CD14-positive monocyte (primary cell): Measurements from ENCODE around the gene IL22. TPM values are rescaled to one million over a fixed set of nuclear protein-coding genes. Genes with fewer than 3 reads are reported as not detected.

Experiments used
- DNase-seq, 3 donors: peaks; one replicate each; pipeline ENCODE4 v3.0.0-alpha.2; 2011 to 2022
- H2AFZ ChIP-seq: 2 replicates; pipeline ENCODE4 v1.6.0; 2012; ENCODE audit warnings: mild to moderate bottlenecking, low read depth, low read length, inconsistent platforms; ENCODE audit not compliant: insufficient read depth, poor library complexity, severe bottlenecking
- H3K27ac ChIP-seq, 2 donors: 1 replicate in 1 of 2; 2 replicates in 1 of 2; pipeline ENCODE4 v1.5.1; 2012 to 2013; ENCODE audit warnings: low read length in 2 of 2, control low read depth in 1 of 2, inconsistent platforms in 1 of 2, low read depth in 1 of 2, mild to moderate bottlenecking in 1 of 2
- H3K27me3 ChIP-seq, 2 donors: one replicate each; pipeline versions ENCODE4 v1.6.0 to v1.6.1; 2011 to 2013; ENCODE audit warnings: low read length in 2 of 2; ENCODE audit not compliant: control insufficient read depth in 2 of 2, insufficient read depth in 2 of 2
- H3K36me3 ChIP-seq, 2 donors: replicated peaks in 1 of 2; 1 replicate in 1 of 2; 2 replicates in 1 of 2; pipeline versions ENCODE4 v1.5.1 to v1.6.1; 2012 to 2013; ENCODE audit warnings: low read length in 2 of 2, control low read depth in 1 of 2, inconsistent platforms in 1 of 2, mild to moderate bottlenecking in 1 of 2; ENCODE audit not compliant: insufficient read depth in 2 of 2, control insufficient read depth in 1 of 2
- H3K4me1 ChIP-seq, 2 donors: 1 replicate in 1 of 2; 2 replicates in 1 of 2; pipeline versions ENCODE4 v1.5.1 to v1.6.1; 2012 to 2013; ENCODE audit warnings: low read length in 2 of 2, control low read depth in 1 of 2, inconsistent platforms in 1 of 2, mild to moderate bottlenecking in 1 of 2, moderate library complexity in 1 of 2; ENCODE audit not compliant: insufficient read depth in 2 of 2, control insufficient read depth in 1 of 2
- H3K4me2 ChIP-seq: replicated peaks from 2 replicates; pipeline ENCODE3; 2012; ENCODE audit warnings: low read length, moderate library complexity, mild to moderate bottlenecking; ENCODE audit not compliant: poor library complexity, severe bottlenecking; ENCODE audit errors: extremely low read depth
- H3K4me3 ChIP-seq, 3 experiments: fragments of 200-600 bp in 1 of 3; sonication (generic) in 1 of 3; replicated peaks in 1 of 3; 1 replicate in 2 of 3; 2 replicates in 1 of 3; pipeline ENCODE4 v1.5.1; 2011 to 2013; ENCODE audit warnings: low read length in 3 of 3, mild to moderate bottlenecking in 3 of 3, control low read depth in 2 of 3, low read depth in 2 of 3, inconsistent platforms in 1 of 3, moderate library complexity in 1 of 3
- H3K79me2 ChIP-seq: 2 replicates; pipeline ENCODE4 v1.6.0; 2012; ENCODE audit warnings: mild to moderate bottlenecking, control low read depth, inconsistent platforms, low read length, moderate library complexity; ENCODE audit not compliant: insufficient read depth
- H3K9ac ChIP-seq: 2 replicates; pipeline ENCODE4 v1.6.0; 2017; ENCODE audit warnings: low read length, mild to moderate bottlenecking; ENCODE audit not compliant: insufficient read depth, poor library complexity, severe bottlenecking
- H3K9me3 ChIP-seq, 2 donors: replicated peaks in 1 of 2; 1 replicate in 1 of 2; 2 replicates in 1 of 2; pipeline versions ENCODE4 v1.5.1 to v1.6.1; 2012 to 2013; ENCODE audit warnings: low read length in 2 of 2, control low read depth in 1 of 2; ENCODE audit not compliant: control insufficient read depth in 1 of 2, insufficient read depth in 1 of 2
- H4K20me1 ChIP-seq: 2 replicates; pipeline ENCODE4 v1.6.0; 2012; ENCODE audit warnings: mild to moderate bottlenecking, low read length, control low read depth, moderate library complexity; ENCODE audit not compliant: insufficient read depth
- H3K27ac Mint-ChIP-seq, 7 donors: one replicate each; pipeline ENCODE4 v1.8.0; 2020; ENCODE audit warnings: mild to moderate bottlenecking in 7 of 7, mixed read lengths in 7 of 7, moderate library complexity in 6 of 7, inconsistent platforms in 2 of 7
- H3K27me3 Mint-ChIP-seq, 3 donors: one replicate each; pipeline ENCODE4 v1.8.0; 2021 to 2022; ENCODE audit warnings: low read depth in 3 of 3, mild to moderate bottlenecking in 3 of 3, mixed read lengths in 3 of 3, moderate library complexity in 3 of 3, inconsistent platforms in 1 of 3
- H3K36me3 Mint-ChIP-seq, 2 donors: one replicate each; pipeline ENCODE4 v1.8.0; 2020; ENCODE audit warnings: mixed read lengths in 2 of 2, inconsistent platforms in 1 of 2, mild to moderate bottlenecking in 1 of 2
- H3K4me1 Mint-ChIP-seq: one replicate; pipeline ENCODE4 v1.8.0; 2020; ENCODE audit warnings: mild to moderate bottlenecking, mixed read lengths
- H3K4me3 Mint-ChIP-seq, 2 donors: one replicate each; pipeline ENCODE4 v1.8.0; 2020; ENCODE audit warnings: mild to moderate bottlenecking in 2 of 2, mixed read lengths in 2 of 2, moderate library complexity in 1 of 2
- H3K9me3 Mint-ChIP-seq, 7 donors: one replicate each; pipeline ENCODE4 v1.8.0; 2020 to 2022; ENCODE audit warnings: mixed read lengths in 7 of 7, mild to moderate bottlenecking in 6 of 7, moderate library complexity in 6 of 7, inconsistent platforms in 2 of 7
- WGBS: methylation state at CpG from one replicate; pipeline ENCODE4 v1.1.5; 2013; ENCODE audit warnings: missing lambda C conversion rate; ENCODE audit not compliant: insufficient coverage; 5-methylcytosine and 5-hydroxymethylcytosine counted together
- intact Hi-C, 2 donors: fragments of 100-400 bp; cut with micrococcal nuclease; formaldehyde crosslinking; loops; one replicate each; pipeline versions ENCODE4 v1.15.0 to v1.15.1; 2023
- polyA plus RNA-seq, 3 donors: library from polyadenylated mRNA; depleted of rRNA in 1 of 3; unstranded in 2 of 3; stranded (reverse) in 1 of 3; fragments of 300-500 nt in 2 of 3; fragments of >200 nt in 1 of 3; fragmentation: Illumina TruSeq in 2 of 3; gene quantifications; 1 replicate in 2 of 3; 2 replicates in 1 of 3; pipeline ENCODE4 v1.2.3, GENCODE V29; 2012 to 2021
- TF ChIP-seq, protein P1 (sequence below): fragments of 200-600 bp; IDR thresholded peaks from one replicate; pipeline ENCODE4 v1.8.0; 2022; ENCODE audit warnings: antibody characterized with exemption, mild to moderate bottlenecking

Gene IL22
- polyA plus RNA-seq, 3 donors, result not detected

DNA sequence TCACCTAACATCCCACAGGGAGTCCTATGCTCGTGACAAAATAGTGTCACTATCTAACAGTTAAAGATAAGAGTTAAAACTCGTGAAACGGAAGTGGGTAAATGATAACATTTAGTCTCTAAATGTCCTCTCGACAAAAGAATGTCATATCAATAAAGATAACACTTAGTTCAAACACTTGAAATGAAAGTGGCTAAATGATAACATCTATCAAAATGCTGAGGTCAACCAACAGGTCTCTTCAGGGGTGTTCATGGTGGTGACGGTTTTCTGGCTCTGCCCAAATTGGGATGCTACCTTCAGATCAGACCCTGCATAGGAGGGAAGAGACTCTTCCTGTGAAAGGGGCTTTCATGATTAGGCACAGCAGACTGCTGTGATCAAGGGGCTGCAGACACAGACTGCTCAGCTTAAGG lies 49.9 kb downstream of the IL22 start:
- Histone ChIP-seq H3K27ac (no peak overlapping the region), H2AFZ (no peak overlapping the region), H3K4me3 (no peak overlapping the region), H3K9me3 (no peaks in the 10 kb centered on the region), H3K4me1 (no peaks in the 10 kb centered on the region), H3K27me3 (no peaks in the 10 kb centered on the region), H3K36me3 (no peaks in the 10 kb centered on the region), H4K20me1 (no peaks in the 10 kb centered on the region), H3K79me2 (no peaks in the 10 kb centered on the region), H3K9ac (no peak overlapping the region), H3K4me2 (no peak overlapping the region)
- Mint-ChIP-seq H3K9me3 (peaks cover 0 to 3% (median 0%) of the 10 kb centered on the region in 7 donors), H3K4me1 (no peaks in the 10 kb centered on the region), H3K27ac (no peak overlapping the region), H3K36me3 (no peaks in the 10 kb centered on the region), H3K4me3 (no peak overlapping the region), H3K27me3 (peaks cover 0 to 8% (median 0%) of the 10 kb centered on the region in 3 donors)
- TF ChIP-seq, protein P1, sequence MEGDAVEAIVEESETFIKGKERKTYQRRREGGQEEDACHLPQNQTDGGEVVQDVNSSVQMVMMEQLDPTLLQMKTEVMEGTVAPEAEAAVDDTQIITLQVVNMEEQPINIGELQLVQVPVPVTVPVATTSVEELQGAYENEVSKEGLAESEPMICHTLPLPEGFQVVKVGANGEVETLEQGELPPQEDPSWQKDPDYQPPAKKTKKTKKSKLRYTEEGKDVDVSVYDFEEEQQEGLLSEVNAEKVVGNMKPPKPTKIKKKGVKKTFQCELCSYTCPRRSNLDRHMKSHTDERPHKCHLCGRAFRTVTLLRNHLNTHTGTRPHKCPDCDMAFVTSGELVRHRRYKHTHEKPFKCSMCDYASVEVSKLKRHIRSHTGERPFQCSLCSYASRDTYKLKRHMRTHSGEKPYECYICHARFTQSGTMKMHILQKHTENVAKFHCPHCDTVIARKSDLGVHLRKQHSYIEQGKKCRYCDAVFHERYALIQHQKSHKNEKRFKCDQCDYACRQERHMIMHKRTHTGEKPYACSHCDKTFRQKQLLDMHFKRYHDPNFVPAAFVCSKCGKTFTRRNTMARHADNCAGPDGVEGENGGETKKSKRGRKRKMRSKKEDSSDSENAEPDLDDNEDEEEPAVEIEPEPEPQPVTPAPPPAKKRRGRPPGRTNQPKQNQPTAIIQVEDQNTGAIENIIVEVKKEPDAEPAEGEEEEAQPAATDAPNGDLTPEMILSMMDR, result no peak
- intact Hi-C loops, result no loop called here
- no peak for DNase-seq
- WGBS, result 80% methylated on average over 1 of the region's 5 CpGs

DNA sequence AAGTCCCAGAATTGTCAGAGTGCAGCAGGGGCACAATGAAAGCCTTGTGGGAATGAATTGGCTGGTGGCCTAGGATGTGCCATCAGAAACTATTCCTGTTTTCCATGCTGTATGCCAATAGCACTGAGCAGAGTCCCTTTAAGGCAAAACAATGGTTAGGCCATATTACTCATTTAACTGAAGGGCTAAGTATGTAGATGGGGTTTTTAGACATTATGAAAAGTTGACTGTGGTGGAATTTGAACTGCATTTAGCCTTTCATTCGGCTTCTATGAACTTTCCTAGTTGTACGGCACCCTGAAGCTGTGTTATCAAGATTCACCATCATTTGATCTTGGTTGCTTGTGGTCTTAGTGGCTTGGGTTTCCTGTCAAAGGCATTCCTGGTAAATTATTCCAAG lies 52.5 kb downstream of the IL22 start:
- no peak overlapping the region for H3K27ac ChIP-seq
- no peak overlapping the region for H3K4me3 ChIP-seq
- Mint-ChIP-seq H3K4me1 (no peaks in the 10 kb centered on the region), H3K4me3 (no peak overlapping the region), H3K27me3 (peaks cover 0 to 8% (median 0%) of the 10 kb centered on the region in 3 donors), H3K27ac (no peak overlapping the region), H3K36me3 (no peaks in the 10 kb centered on the region), H3K9me3 (peaks cover 0 to 2% (median 0%) of the 10 kb centered on the region in 7 donors)
- no peaks in the 10 kb centered on the region for H4K20me1 ChIP-seq
- no peaks in the 10 kb centered on the region for H3K9me3 ChIP-seq
- no peaks in the 10 kb centered on the region for H3K79me2 ChIP-seq
- H2AFZ ChIP-seq, result no peak overlapping the region
- intact Hi-C loops, result no loop called here
- no peaks in the 10 kb centered on the region for H3K4me1 ChIP-seq
- H3K9ac ChIP-seq, result no peak overlapping the region
- 60% methylated on average over 1 of the region's 2 CpGs for WGBS
- no peak for DNase-seq
- H3K4me2 ChIP-seq, result no peak overlapping the region
- TF ChIP-seq, protein P1, result no peak
- H3K27me3 ChIP-seq, result no peaks in the 10 kb centered on the region
- H3K36me3 ChIP-seq, result no peaks in the 10 kb centered on the region
